ENCODE data around the gene TENT5C. TPM values are rescaled to one million over a fixed set of nuclear protein-coding genes. Genes with fewer than 3 reads are reported as not detected.

Gene TENT5C
- total and polyA plus RNA-seq, 10 of the 15 experiments (the other 5 are each of a cell fraction or from before 2014, with no cell fraction given) = 0.19 to 2.4 (median 0.78) TPM

DNA sequence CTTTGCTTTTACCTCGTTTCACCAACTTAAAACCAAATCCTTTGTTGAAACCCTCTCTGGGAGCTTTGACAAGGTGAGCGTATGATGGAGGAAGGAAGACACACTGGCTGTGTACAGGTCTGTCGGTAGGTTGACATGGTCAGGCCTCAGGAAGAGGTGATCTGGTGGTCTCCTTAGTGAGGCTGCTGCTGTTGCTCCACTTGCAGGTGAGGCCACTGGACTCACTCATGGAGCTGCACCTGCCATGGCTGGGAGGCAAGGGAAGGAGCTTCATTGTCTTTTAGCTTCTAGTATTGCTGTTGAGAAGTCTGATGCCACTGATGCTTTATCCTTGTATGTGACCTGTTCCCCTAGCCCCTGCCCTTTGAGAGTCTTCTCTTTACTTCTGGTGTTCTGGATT is 35.7 kb downstream of the TENT5C start:
- no peak overlapping the region for H2AFZ ChIP-seq (ENCODE audit: control insufficient read depth, low read depth, low read length)
- ChIA-PET RAD21 (ENCODE audit: unreplicated experiment) (no interaction called here), POLR2A (no interaction called here), SMC1A (ENCODE audit: uncharacterized antibody, unreplicated experiment) (no interaction called here), CTCF (interaction anchor here (1.1 kb wide), 1 partner anchor 107 kb away, joined by 4 read pairs; no protein-coding TSS in a partner anchor)
- no peak overlapping the region for H3K27ac ChIP-seq (ENCODE audit: control insufficient read depth, insufficient read depth)
- H3K79me2 ChIP-seq (ENCODE audit: control insufficient read depth, insufficient read depth, low read length) = no peaks in the 10 kb centered on the region
- H3K4me3 ChIP-seq = no peak overlapping the region
- H4K20me1 ChIP-seq (ENCODE audit: control insufficient read depth, insufficient read depth) = no peaks in the 10 kb centered on the region
- no peak for ATAC-seq
- TF ChIP-seq POLR2AphosphoS5 (IDR thresholded peaks at IDR 0.05; ENCODE audit: low read length) (no peak), SMAD5 (IDR thresholded peaks at IDR 0.05; ENCODE audit: low read depth) (no peak), FOXM1 (IDR thresholded peaks at IDR 0.05; ENCODE audit: low read depth, low read length) (no peak), ZNF274 (IDR thresholded peaks at IDR 0.05; ENCODE audit: insufficient read depth, insufficient read length) (no peak), SIX5 (IDR thresholded peaks at IDR 0.05; ENCODE audit: low read depth, low read length, severe bottlenecking) (no peak), PAX8 (IDR thresholded peaks at IDR 0.05) (no peak), RCOR1 (conservative IDR thresholded peaks at IDR 0.05; ENCODE audit: low read depth, low read length) (no peak), ZNF24 (IDR thresholded peaks at IDR 0.05) (no peak), RELA (IDR thresholded peaks at IDR 0.05; ENCODE audit: borderline replicate concordance, partially characterized antibody) (no peak), EP300 (IDR thresholded peaks at IDR 0.05; ENCODE audit: borderline replicate concordance in 1 of 2, control insufficient read depth in 1 of 2, low read depth in 2 of 2, low read length in 2 of 2) (no peak), STAT1 (conservative IDR thresholded peaks at IDR 0.05) (no peak), ZNF622 (IDR thresholded peaks at IDR 0.05) (no peak), CBX5 (IDR thresholded peaks at IDR 0.05; ENCODE audit: low read depth) (no peak)
- TF ChIP-seq, protein P1, sequence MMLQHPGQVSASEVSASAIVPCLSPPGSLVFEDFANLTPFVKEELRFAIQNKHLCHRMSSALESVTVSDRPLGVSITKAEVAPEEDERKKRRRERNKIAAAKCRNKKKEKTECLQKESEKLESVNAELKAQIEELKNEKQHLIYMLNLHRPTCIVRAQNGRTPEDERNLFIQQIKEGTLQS (IDR thresholded peaks at IDR 0.05; ENCODE audit: borderline replicate concordance, extremely low read depth, low read depth, low read length) = no peak
- TF ChIP-seq, protein P2, sequence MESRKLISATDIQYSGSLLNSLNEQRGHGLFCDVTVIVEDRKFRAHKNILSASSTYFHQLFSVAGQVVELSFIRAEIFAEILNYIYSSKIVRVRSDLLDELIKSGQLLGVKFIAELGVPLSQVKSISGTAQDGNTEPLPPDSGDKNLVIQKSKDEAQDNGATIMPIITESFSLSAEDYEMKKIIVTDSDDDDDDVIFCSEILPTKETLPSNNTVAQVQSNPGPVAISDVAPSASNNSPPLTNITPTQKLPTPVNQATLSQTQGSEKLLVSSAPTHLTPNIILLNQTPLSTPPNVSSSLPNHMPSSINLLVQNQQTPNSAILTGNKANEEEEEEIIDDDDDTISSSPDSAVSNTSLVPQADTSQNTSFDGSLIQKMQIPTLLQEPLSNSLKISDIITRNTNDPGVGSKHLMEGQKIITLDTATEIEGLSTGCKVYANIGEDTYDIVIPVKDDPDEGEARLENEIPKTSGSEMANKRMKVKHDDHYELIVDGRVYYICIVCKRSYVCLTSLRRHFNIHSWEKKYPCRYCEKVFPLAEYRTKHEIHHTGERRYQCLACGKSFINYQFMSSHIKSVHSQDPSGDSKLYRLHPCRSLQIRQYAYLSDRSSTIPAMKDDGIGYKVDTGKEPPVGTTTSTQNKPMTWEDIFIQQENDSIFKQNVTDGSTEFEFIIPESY (IDR thresholded peaks at IDR 0.05) = no peak
- TF ChIP-seq, protein P3, sequence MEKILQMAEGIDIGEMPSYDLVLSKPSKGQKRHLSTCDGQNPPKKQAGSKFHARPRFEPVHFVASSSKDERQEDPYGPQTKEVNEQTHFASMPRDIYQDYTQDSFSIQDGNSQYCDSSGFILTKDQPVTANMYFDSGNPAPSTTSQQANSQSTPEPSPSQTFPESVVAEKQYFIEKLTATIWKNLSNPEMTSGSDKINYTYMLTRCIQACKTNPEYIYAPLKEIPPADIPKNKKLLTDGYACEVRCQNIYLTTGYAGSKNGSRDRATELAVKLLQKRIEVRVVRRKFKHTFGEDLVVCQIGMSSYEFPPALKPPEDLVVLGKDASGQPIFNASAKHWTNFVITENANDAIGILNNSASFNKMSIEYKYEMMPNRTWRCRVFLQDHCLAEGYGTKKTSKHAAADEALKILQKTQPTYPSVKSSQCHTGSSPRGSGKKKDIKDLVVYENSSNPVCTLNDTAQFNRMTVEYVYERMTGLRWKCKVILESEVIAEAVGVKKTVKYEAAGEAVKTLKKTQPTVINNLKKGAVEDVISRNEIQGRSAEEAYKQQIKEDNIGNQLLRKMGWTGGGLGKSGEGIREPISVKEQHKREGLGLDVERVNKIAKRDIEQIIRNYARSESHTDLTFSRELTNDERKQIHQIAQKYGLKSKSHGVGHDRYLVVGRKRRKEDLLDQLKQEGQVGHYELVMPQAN (conservative IDR thresholded peaks at IDR 0.05) = no peak
- no peak overlapping the region for H3K4me2 ChIP-seq (ENCODE audit: control insufficient read depth, insufficient read depth)
- no peak for DNase-seq (ENCODE audit: low read depth, low spot score)
- H3K27me3 ChIP-seq (replicated peaks in 1 of 2; ENCODE audit: control insufficient read depth in 2 of 2, insufficient read depth in 2 of 2, low read length in 1 of 2) = peaks cover 2 to 5% of the 10 kb centered on the region in 2 experiments
- in situ Hi-C loops (cut with MboI) (no loop called here), intact Hi-C loops (cut with micrococcal nuclease; ENCODE audit: unreplicated experiment) (no loop called here)
- BruUV-seq (replicated peaks) = no TSS peak
- no peaks in the 10 kb centered on the region for H3K9me3 ChIP-seq (replicated peaks; ENCODE audit: control insufficient read depth, insufficient read depth, low read length)
- no peak overlapping the region for H3K9ac ChIP-seq (ENCODE audit: control insufficient read depth, insufficient read depth, low read length)
- no peak for FAIRE-seq
- peaks cover 4% of the 10 kb centered on the region; the same call in 1 of the 2 replicates for H3K4me1 ChIP-seq (ENCODE audit: control insufficient read depth, insufficient read depth, low read length)
- WGBS (ENCODE audit: insufficient coverage, insufficient replicate concordance, low lambda C conversion rate, missing lambda C conversion rate) = 49% methylated on average over 3 of the region's 3 CpGs
- H3K36me3 ChIP-seq (ENCODE audit: control insufficient read depth in 2 of 2, insufficient read depth in 2 of 2, low read length in 1 of 2) = no peaks in the 10 kb centered on the region

All from GM12878 (cell line).